Endothelial cell of umbilical vein (primary cell): ENCODE data around the gene TANGO6. TPM values are rescaled to one million over a fixed set of nuclear protein-coding genes. Genes with fewer than 3 reads are reported as not detected.

ENCODE experiments used
- BruUV-seq: library from RNA; stranded (reverse); fragments of 400-500 nt; replicated peaks from 2 replicates; lab custom pipeline; 2021; lab: Mats Ljungman, UMichigan
- CTCF ChIA-PET: fragments of 300-600, 350-600 bp; sonication (Branson Sonifier 250); formaldehyde crosslinking; loops from one replicate; lab custom pipeline; 2021; ENCODE audit warnings: antibody characterized with exemption, inconsistent platforms; lab: Charles Lee
- POLR2A ChIA-PET: fragments of 300-600, 350-600 bp; sonication (Branson Sonifier 250); formaldehyde crosslinking; loops from one replicate; lab custom pipeline; 2021; ENCODE audit warnings: antibody characterized with exemption, inconsistent platforms; lab: Charles Lee
- DNase-seq: peaks from one replicate; pipeline ENCODE4 v3.0.0-alpha.2; 2011; ENCODE audit warnings: low read depth, low spot score
- FAIRE-seq: peaks from 2 replicates; lab custom pipeline; 2011; peaks lifted over from hg19 to GRCh38; lab: Jason Lieb, UNC
- H2AFZ ChIP-seq: 2 replicates; pipeline ENCODE4 v1.6.0; 2012; ENCODE audit warnings: low read depth, low read length, control low read depth, inconsistent platforms
- H3K27ac ChIP-seq: 2 replicates; pipeline ENCODE4 v1.5.1; 2011; ENCODE audit warnings: low read depth, mild to moderate bottlenecking, control low read depth, low read length, moderate library complexity; ENCODE audit not compliant: insufficient read depth
- H3K27me3 ChIP-seq, 2 experiments: 2 replicates each; pipeline versions ENCODE4 v1.6.0 to v1.6.1; 2011; ENCODE audit warnings: low read length in 2 of 2, mixed read lengths in 1 of 2; ENCODE audit not compliant: control insufficient read depth in 2 of 2, insufficient read depth in 2 of 2
- H3K36me3 ChIP-seq, 2 experiments: 2 replicates in 1 of 2; 3 replicates in 1 of 2; pipeline ENCODE4 v1.5.1; 2011; ENCODE audit warnings: low read length in 2 of 2, mild to moderate bottlenecking in 1 of 2, moderate library complexity in 1 of 2; ENCODE audit not compliant: control insufficient read depth in 2 of 2, insufficient read depth in 2 of 2; ENCODE audit errors: extremely low read depth in 1 of 2
- H3K4me1 ChIP-seq: 3 replicates; pipeline ENCODE4 v1.5.1; 2011; ENCODE audit warnings: mild to moderate bottlenecking, low read length; ENCODE audit not compliant: control insufficient read depth, insufficient read depth; ENCODE audit errors: extremely low read depth
- H3K4me2 ChIP-seq: 2 replicates; pipeline ENCODE4 v1.6.1; 2011; ENCODE audit warnings: low read length, control low read depth, mixed read lengths; ENCODE audit not compliant: insufficient read depth
- H3K4me3 ChIP-seq, 3 experiments: fragments of 200-600 bp in 1 of 3; sonication (generic), shearing (Covaris generic) in 1 of 3; replicated peaks in 1 of 3; 2 replicates each; pipeline ENCODE4 v1.5.1; 2011 to 2016; ENCODE audit warnings: control low read depth in 3 of 3, low read length in 3 of 3, mild to moderate bottlenecking in 2 of 3, inconsistent platforms in 1 of 3, low read depth in 1 of 3, moderate library complexity in 1 of 3; ENCODE audit not compliant: insufficient read depth in 1 of 3
- H3K79me2 ChIP-seq: 2 replicates; pipeline ENCODE4 v1.6.0; 2012; ENCODE audit warnings: low read length, inconsistent platforms; ENCODE audit not compliant: control insufficient read depth, insufficient read depth
- H3K9ac ChIP-seq: replicated peaks from 2 replicates; pipeline ENCODE3; 2011; ENCODE audit warnings: low read length, control low read depth; ENCODE audit not compliant: insufficient read depth; ENCODE audit errors: extremely low read depth
- H3K9me1 ChIP-seq: replicated peaks from 3 replicates; pipeline ENCODE4 v1.6.0; 2011; ENCODE audit warnings: mild to moderate bottlenecking, low read length; ENCODE audit not compliant: control insufficient read depth, insufficient read depth; ENCODE audit errors: extremely low read depth
- H3K9me3 ChIP-seq: replicated peaks from 2 replicates; pipeline ENCODE4 v1.5.1; 2012; ENCODE audit warnings: low read length, inconsistent platforms; ENCODE audit not compliant: control insufficient read depth, insufficient read depth
- H4K20me1 ChIP-seq: replicated peaks from 2 replicates; pipeline ENCODE3; 2011; ENCODE audit warnings: mild to moderate bottlenecking, low read length; ENCODE audit not compliant: control insufficient read depth, insufficient read depth; ENCODE audit errors: extremely low read depth
- CTCF ChIP-seq, 2 donors: IDR thresholded peaks; 1 replicate in 1 of 2; 2 replicates in 1 of 2; pipeline ENCODE4 v1.5.1; 2011; ENCODE audit warnings: low read length in 2 of 2, mild to moderate bottlenecking in 2 of 2, moderate library complexity in 2 of 2, control low read depth in 1 of 2, inconsistent platforms in 1 of 2, low read depth in 1 of 2; ENCODE audit not compliant: insufficient read depth in 1 of 2; ENCODE audit errors: extremely low read depth in 1 of 2
- FOS ChIP-seq: IDR thresholded peaks from 2 replicates; pipeline ENCODE4 v1.6.1; 2011; ENCODE audit warnings: mild to moderate bottlenecking, low read length, moderate library complexity, borderline replicate concordance; ENCODE audit not compliant: insufficient read depth
- GATA2 ChIP-seq: IDR thresholded peaks from 2 replicates; pipeline ENCODE4 v1.7.0; 2011; ENCODE audit warnings: low read depth, mild to moderate bottlenecking, moderate library complexity, mixed read lengths, low read length; ENCODE audit not compliant: insufficient read length, insufficient read depth
- MAX ChIP-seq: IDR thresholded peaks from 2 replicates; pipeline ENCODE4 v1.6.1; 2011; ENCODE audit not compliant: insufficient read depth, insufficient read length
- MYC ChIP-seq: IDR thresholded peaks from one replicate; pipeline ENCODE4 v1.6.1; 2011; ENCODE audit warnings: mild to moderate bottlenecking, low read depth, low read length
- POLR2A ChIP-seq: IDR thresholded peaks from 2 replicates; pipeline ENCODE4 v1.6.1; 2012; ENCODE audit warnings: low read depth, mild to moderate bottlenecking, control low read depth, low read length
- POLR2AphosphoS5 ChIP-seq: IDR thresholded peaks from 2 replicates; pipeline ENCODE4 v1.6.1; 2012; ENCODE audit warnings: low read depth, mild to moderate bottlenecking, control low read depth, low read length, moderate library complexity; ENCODE audit not compliant: insufficient read depth
- dilution Hi-C: fragments of 300-500 bp; cut with MboI; formaldehyde crosslinking; loops from one replicate; pipeline ENCODE4 v1.15.0; 2019; ENCODE audit warnings: low sequenced_read_pairs; ENCODE audit not compliant: extremely low pct_ligation_motif_present
- intact Hi-C: fragments of 100-400 bp; cut with micrococcal nuclease; formaldehyde crosslinking; loops from one replicate; pipeline ENCODE4 v1.10.0; 2022
- polyA plus RNA-seq, 4 experiments: library from polyadenylated mRNA; depleted of rRNA in 3 of 4; stranded (reverse) in 3 of 4; unstranded in 1 of 4; fragments of >200 nt; gene quantifications; 2 replicates each; pipeline versions ENCODE4 v1.2.1 to v1.2.3, GENCODE V29; 2011 to 2012; ENCODE audit warnings: missing spikeins in 1 of 4
- total RNA-seq: library from RNA; stranded (reverse); gene quantifications from 2 replicates; pipeline ENCODE4 v1.2.3, GENCODE V29; 2021

The TANGO6 gene
- total and polyA plus RNA-seq, 2 donors (not counting 3 experiments of a cell fraction or from before 2014, with no cell fraction given), result 6.7 to 21.2 TPM

GRCh38 chr16:69064124-69064763, 220.9 kb downstream of the TANGO6 start:
- Histone ChIP-seq H3K9me3 (no peaks in the 10 kb centered on the region), H3K36me3 (no peaks in the 10 kb centered on the region), H2AFZ (no peak overlapping the region), H3K27me3 (no peaks in the 10 kb centered on the region), H3K4me2 (no peak overlapping the region), H4K20me1 (no peaks in the 10 kb centered on the region), H3K4me3 (no peak overlapping the region), H3K79me2 (no peaks in the 10 kb centered on the region), H3K9ac (no peak overlapping the region), H3K9me1 (no peaks in the 10 kb centered on the region), H3K4me1 (no peaks in the 10 kb centered on the region), H3K27ac (no peak overlapping the region)
- DNase-seq, result no peak
- TF ChIP-seq CTCF (IDR thresholded peaks at IDR 0.05; ENCODE audit: extremely low read depth in 1 of 2, insufficient read depth in 1 of 2, low read depth in 1 of 2, low read length in 2 of 2) (no peak), GATA2 (no peak), FOS (no peak), MYC (no peak), POLR2A (no peak), POLR2AphosphoS5 (no peak), MAX (no peak)
- BruUV-seq, result no TSS peak
- FAIRE-seq, result no peak
- CTCF ChIA-PET, result no interaction called here
- POLR2A ChIA-PET, result no interaction called here
- intact Hi-C loops (no loop called here), dilution Hi-C loops (no loop called here)
